Left cardiac atrium (tissue), 4 donors: Measurements from ENCODE around the gene TRPV5. TPM values are rescaled to one million over a fixed set of nuclear protein-coding genes. Genes with fewer than 3 reads are reported as not detected.

ENCODE experiments used
- ATAC-seq, 2 donors: fragments of 200-7000 bp; cut with Tn5 transposase; one replicate each; pipeline ENCODE4 v1.9.1; 2020; ENCODE audit warnings: mild to moderate bottlenecking in 2 of 2, moderate library complexity in 2 of 2
- DNase-seq: peaks from one replicate; pipeline ENCODE4 v3.0.0-alpha.2; 2020
- intact Hi-C, 2 donors: fragments of 100-400 bp; cut with DNase I; formaldehyde crosslinking; loops; one replicate each; pipeline versions ENCODE4 v1.14.1 to v1.15.1; 2022 to 2023
- total RNA-seq, 2 donors: library from RNA; stranded (reverse); fragmentation: NEBNext Ultra II Directional; extraction: Animal tissue kit (Norgen Biotek cat#: 25700); gene quantifications; one replicate each; pipeline ENCODE4 v1.2.1, GENCODE V29; 2021
- donor health status: DM: no; HTN: yes; CAD: no.
- donor health status: DM: no; HTN: yes; CAD: no; lungs with severe emphysema.
- donor health status: DM: yes; HTN: yes; CAD: no.
- donor health status: Dilated cardiomyopathy.

The TRPV5 gene
- total RNA-seq, 2 donors from 2014 or later: not detected

DNA sequence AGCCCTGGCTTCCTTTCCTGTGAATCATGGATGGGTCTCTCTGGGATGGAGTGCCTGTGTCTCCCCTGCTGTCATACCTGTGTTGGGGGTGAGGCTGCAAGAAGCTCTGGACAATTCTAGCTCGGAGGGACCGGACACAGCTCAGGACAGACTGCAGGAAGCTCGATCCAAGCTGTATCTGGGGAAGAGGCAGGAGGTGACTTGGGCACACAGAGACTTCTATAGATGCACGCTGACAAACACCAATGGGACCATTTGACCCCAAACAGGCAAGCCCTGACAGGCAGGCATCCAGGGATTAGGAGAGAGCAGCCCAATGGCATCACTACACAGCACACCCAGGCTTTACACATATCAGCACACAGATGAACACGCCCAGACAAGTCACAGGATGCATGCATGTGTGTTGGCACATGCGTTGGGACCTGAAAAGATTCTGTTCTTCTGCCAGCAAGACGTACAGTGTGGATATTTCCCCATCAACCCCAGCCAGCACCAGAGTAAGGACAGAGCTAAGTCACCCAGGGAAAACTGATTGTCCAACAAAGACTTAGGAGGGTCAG, 10.2 kb upstream of the TRPV5 start:
- intact Hi-C loops: no loop called here
- ATAC-seq: no peak
- DNase-seq: no peak

DNA sequence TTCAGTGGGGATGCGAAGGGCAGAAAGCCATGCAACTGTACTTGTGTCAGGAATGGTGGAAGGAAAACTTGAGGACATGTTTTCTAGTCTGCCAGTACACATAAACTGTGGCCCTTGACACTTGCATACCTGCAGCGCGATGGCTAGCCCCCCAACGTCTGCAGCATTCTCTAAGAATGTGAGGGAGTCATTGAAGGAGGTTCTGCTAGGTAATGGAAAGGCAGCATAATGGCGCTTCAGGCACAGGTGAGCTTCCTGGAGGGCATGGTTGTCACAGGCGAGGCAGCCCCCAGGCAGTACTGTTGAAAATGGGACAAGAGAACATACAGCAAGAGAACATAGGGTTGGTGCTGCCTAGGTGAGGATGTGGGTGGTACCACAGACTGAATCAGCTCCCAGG, 9.2 kb upstream of the TRPV5 start:
- ATAC-seq (no peak), DNase-seq (no peak)
- intact Hi-C loops: no loop called here

DNA sequence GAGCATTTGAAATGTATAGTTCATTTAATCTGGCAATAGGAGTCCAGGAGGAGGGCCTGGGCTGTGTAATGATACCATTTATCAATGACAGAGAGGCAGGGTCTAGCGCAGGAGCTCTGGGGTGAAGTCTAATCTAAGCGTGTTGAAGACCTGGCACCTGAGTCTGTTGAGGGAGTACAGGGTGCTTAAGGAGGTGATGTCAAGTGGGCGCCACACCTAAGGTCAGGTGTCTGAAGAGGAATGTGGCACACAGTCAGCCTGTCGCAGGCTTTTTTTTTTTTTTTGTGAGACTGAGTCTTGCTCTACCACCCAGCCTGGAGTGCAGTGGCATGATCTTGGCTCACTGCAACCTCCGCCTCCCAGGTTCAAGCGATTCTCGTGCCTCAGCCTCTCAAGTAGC, 8.0 kb upstream of the TRPV5 start:
- intact Hi-C loops: no loop called here
- DNase-seq: no peak

DNA sequence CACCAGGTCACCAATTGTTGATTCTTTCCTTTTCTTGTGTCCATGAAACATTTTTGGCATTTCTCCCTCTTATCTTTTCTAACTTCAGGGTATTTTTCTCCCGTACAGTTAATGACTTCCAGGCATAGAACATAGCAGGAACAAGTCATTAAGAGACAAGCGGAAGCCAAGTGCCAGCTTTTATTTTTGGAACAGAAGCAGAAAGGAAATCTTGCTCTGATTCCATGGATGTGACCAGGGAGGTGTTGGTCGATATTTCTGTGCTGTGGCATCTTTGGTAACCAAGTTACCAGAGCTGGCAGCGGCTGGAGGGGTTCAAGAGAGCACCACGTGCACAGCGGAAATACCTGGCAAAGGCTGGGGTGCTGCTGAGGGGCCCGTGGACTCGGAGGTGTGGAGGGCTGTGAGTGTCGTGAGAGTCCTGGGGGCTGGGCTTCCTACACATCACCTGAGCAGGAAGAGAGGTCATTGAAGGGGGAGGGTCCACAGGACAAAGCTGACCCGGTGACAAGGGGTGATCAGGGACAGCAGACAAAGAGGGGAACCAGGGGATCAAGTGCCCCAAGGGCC, 7.5 kb upstream of the TRPV5 start:
- intact Hi-C loops: no loop called here
- ATAC-seq (no peak), DNase-seq (no peak)

More for the DNA sequence above, 8.0 kb upstream of the TRPV5 start:
- no peak for ATAC-seq

DNA sequence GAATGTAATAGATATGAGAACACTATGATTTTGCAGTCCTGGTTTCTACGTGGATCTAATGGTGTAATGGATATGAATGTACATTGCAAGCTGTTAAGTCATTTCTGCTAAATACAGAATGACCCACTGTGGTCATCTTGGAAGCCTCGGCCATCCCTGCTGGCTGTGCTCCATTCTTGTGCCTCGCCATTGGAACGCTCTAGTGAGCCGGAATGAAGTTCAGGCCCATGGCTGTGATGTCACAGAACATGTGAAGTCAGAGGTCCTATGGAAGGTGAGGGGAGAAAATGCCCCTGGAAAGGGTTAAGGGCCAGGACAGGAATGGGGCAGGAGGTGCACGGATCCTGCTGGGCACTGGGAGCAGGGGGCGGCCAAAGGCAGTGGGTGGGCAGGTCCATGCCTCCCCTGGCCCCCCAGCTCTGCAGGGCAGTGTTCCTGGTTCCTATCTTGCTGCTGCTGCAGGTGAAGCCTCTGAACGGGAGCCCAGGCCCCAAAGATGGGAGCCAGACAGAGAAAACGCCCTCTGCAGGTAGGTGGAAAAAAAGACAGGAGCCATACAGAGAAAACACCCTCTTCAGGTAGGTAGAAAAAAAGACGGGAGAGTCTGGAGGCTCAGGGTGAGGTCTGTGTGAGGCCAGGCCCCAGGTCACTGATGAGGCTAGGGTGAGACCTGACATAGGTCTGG, 5.8 kb upstream of the TRPV5 start, which contains the start of gene LLCFC1:
Gene LLCFC1 (plus strand): TSS at position 259 of the 685 bp plus-strand sequence. CDS start 138 bp downstream, at position 397.
- intact Hi-C loops: no loop called here
- no peak for ATAC-seq
- DNase-seq: no peak

DNA sequence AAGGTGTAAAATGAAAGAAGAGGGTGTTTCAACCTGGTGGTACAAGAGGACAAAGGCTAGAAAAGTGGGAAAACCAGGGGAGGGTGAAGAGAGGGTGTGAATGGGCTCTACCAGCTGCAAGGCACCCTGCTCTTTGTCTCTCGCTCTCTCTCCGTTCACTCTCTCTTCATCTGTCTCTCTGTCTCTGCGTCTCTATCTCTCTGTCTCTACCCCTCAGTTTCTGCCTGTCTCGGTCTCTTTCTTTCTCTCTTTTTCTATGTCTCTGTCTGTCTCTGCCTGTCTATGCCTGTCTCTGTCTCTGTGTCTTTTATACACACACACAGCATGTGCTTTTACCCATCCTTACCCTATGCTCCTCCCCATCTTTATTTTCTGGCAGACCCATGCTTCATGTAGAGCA, 5.1 kb upstream of the TRPV5 start:
- DNase-seq (no peak), ATAC-seq (no peak)
- intact Hi-C loops: no loop called here

DNA sequence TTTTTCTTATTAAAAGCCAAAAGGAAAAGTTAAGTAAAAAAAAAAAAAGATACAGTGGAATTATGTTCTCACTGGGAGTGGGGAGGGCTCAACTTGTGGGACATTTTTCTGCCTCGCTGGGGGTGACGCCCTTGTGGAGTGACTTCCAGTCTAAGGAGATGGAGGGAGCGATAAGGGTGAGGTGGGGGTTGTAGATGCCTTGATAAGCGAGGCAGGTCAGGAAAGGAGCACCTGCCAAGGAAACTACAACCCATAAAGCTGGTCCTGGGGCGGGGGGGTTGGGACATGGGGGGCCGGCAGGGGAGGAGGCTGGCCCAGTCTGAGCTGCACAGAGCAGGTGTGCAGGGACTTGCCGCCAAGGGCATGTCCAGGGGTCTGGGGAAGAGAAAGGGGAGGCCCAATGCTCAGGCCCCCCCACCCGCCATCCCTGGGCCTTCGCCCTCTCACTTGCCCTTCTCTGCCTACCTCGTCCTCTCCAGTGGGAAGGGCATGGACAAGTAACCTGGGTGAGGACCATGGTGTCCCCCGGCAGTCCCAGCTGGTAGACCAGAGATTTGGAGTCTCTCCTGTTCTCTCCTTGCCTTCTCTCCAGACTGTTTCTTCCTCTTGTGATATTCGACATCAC, 2.5 kb upstream of the TRPV5 start:
- DNase-seq (no peak), ATAC-seq (no peak)
- intact Hi-C loops: no loop called here

DNA sequence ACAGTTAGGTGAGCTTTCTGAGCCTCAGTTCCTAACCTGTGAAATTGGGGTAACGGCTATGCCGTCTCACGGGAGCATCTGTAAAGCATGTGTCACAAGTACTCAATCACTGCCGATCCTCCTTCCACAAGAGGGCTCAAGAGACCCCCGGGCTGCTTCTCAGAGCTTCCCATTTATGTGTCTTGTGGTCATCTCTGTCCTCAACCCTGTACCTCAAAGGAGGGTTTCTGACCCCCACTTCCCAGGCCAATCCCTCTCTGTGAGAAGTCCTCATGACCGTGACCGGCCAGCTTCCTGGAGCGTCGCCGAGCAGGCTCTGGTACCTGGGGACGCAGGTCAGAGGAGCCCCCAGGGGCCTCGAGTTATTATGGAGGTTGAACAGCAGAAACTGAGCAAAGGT, 510 bp upstream of the TRPV5 start:
- DNase-seq (no peak), ATAC-seq (no peak)
- intact Hi-C loops: no loop called here

DNA sequence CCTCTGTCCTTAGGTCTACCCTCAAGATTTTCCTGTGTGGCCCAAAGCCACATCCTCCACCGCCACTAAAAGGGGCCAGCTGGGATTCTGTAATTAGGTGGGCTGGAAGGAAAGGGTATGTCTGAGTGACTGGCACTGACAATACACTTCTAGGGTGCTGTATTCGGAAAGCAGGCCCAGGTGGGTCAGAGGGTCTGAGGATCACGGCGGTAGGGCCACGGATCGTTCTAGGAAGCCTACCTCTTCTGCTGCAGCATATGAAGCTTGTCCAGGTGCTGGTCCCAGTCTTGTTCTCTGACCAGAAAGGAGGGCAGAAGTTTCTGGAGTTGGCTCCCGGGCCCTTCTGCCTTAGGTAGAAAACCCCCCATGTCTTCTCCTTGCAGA, 462 bp downstream of the TRPV5 start:
- intact Hi-C loops: no loop called here
- ATAC-seq: no peak
- DNase-seq: no peak

DNA sequence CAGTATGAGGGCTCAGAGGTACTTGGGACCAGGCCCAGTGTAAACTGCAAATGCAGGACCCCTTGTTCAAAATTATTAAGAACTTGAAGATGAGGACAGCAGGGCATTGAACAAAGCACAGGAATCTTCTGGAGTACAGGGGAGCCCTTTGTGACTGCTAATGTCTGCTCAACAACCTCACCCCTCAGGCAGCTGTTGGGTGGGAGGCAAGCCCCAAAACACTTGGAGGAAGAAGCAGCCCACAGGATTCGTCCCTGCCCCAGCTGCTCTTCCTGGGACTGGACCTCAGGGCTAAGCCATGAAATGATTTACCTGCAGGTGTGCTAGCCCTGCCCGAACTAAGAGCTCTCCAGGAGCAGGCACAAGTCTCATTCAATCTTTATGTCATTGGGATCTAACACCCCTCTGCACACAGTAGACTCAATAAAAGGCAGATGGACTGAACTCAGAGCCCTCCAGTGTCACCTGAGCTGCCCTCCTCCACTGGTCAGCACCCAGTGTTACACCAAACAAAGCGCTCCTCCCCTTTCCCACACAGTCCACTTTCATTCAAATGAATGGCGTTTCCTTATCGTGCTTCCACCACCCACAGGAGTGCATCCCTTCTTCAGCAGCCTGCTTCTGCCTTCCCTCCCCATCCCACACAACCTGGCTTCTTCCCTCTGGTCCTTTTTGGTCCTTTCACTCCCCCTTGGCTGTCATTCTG, 1.0 kb downstream of the TRPV5 start:
- intact Hi-C loops: no loop called here
- ATAC-seq (no peak), DNase-seq (no peak)

DNA sequence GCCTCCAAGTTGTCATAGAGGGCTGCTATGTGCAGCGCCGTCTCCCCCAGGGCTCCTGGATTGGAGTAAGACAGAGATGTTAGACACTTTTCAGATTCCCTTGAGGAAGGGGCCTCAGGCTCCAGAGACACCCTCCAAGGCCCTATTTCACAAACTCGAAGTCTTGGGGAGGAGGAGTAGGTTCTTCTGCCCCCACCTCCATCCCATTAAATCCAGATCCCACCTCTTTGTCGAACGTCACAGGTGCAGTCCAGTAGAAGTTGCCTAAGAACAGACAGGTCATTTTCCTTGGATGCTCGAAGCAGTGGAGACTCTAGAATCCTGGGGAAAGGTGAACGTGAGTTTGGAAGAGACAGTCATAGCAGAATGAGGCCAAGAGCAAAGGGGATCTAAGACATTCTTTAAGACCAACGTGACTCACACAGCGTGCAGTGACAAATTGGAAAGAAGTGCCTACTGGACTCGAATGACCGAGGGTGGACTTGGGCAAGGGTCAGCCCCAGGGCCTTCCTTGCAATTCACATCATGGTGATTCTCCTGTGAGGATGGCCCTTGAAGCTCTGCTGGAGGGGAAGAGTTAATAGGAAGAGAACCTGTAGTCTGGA, 3.3 kb downstream of the TRPV5 start:
- DNase-seq: no peak
- intact Hi-C loops: no loop called here
- ATAC-seq: no peak

DNA sequence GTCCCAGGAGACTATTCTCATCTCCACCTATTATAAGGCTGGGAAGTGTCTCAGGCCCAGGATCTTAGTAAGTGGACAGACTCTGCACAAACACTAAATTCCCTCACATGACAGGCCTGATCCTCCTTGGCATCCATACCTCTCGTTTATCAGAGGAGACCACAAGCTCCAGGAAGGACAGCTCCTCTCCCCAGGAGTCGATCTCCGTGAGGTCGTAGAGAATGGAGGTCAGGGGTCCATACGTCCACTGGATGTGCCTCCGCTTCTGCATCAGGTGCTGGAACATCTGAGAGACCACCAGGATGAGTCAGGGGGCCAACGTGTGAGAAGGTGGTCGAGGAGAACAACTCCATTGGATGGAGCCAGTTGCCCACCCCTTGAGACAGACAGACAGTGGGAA, 5.6 kb downstream of the TRPV5 start:
- intact Hi-C loops: no loop called here
- ATAC-seq (no peak), DNase-seq (no peak)

DNA sequence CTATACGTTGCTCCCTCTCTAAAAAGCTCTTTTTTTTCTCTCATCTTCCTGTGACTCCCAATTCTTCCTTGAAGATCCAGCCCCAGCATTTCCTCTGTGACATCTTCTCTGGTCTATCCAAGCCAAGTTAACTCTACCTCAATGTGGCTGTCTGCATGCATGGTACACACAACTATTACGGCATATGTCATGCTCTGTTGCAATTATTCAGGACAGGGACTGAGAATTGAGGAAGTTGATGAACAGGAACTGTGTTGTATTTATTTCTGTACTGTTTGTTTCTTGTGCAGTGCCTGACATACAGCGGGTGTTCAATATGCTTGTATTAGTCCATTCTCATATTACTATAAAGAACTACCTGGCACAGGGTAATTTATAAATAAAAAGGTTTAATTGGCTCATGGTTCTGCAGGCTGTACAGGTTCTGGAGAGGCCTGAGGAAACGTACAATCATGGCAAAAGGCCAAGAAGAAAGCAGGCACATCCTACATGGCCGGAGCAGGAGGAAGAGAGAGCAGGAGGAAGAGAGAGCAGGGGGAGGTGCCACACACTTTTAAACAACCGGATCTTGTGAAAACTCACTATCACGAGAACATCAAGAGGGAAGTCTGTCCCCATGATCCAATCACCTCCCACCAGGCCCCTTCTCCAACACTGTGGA, 6.3 kb downstream of the TRPV5 start:
- ATAC-seq (peak; percentile 44 to 75), DNase-seq (no peak)
- intact Hi-C loops: no loop called here

DNA sequence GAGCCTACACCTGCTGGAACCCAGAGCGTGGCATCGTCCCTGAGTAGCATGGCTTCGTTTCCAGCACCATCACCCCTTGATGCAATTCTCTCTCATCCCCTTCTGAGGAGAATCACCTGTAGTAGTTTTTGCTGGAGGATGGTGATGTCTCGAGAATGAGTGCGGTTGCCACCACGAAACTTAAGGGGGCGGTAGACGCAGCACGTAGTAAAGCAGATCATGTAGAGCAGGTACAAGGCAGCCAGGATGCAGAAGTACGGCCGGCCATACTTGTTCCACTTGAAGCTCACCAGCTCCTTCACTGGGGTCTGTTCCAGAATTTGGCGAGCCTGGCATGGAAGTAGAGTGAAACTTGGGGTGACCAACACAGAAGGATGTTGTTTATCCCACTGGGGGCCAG, 8.1 kb downstream of the TRPV5 start:
- intact Hi-C loops: no loop called here
- ATAC-seq (no peak), DNase-seq (no peak)

DNA sequence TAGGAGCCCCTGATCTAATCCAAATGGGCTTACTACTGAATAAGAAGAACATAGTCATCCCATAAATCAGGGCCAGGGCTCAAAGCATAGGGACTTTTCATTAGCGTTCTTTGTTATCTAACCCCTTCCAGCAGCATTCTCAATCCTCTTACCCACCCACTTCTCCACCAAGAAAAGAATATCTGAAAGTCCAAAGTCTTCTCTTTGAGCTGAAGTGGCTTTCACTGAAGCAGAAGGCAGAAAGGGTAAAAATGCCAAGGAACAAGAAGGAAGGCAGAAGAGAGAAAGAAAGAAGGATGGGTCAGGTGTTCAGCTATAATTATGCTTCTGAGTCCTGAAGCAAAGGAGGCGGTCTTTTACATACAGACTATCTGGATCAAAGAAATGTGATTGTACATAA, 10.2 kb downstream of the TRPV5 start:
- DNase-seq: no peak
- ATAC-seq: no peak
- intact Hi-C loops: no loop called here

DNA sequence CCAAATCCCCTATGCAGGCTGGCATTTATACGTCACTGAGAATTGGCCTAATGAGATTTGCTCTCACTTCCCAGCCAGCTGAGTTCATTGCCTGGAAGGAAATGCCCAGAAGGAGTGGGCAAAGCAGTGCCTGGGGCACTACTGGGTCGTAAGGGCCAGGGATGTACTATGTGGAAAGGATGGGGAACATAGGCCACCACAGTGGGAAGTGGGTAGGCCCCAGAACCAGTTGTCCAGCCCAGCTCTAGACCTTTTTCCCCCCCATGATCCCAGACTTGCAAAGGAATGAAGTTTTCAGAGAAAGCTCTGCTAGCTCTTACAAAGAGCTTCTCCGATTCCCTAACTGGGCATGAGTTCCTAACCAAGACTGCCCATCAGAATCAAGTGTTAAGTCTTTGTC, 13.9 kb downstream of the TRPV5 start:
- DNase-seq: no peak
- intact Hi-C loops: no loop called here
- ATAC-seq: no peak

DNA sequence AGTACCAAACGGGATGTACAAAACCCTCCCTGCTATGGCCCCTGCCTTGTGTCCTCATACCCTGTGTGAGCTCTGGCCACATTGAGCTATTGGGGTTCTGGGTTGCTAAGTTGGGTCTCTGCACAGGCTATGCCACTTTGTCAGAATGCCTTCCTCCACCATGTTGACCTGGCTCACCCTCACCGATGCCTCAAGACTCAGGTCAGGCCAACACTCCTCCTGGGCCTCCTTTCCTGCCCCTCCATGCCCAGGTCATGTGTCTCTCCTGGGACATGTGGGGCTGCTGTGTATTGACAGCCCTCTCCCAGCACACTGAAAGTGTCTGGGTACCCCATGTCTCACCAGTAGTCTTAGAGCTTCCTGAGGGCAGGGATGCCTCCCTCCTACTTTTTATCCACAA, 14.6 kb downstream of the TRPV5 start:
- intact Hi-C loops: no loop called here
- ATAC-seq: no peak
- no peak for DNase-seq

DNA sequence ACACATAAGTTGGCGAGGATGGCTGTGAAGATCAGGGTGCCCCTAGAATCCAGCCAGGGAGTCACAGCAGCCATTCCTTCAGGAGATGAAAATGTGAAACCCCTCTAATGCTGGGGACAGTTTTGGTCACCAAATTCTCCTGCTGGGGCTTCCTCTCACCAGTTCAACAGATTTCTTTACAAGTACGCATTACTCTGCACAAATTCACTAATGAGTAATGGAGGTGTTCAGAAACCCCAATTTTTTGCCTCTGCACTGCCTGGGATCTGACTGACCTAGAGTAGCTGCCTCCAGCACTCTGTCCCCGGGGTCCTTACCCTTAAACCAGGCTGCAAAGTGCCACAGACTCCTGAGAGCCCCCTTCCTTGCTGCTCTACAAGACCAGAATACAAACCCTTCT, 16.1 kb downstream of the TRPV5 start:
- DNase-seq: no peak
- intact Hi-C loops: no loop called here
- ATAC-seq: no peak

DNA sequence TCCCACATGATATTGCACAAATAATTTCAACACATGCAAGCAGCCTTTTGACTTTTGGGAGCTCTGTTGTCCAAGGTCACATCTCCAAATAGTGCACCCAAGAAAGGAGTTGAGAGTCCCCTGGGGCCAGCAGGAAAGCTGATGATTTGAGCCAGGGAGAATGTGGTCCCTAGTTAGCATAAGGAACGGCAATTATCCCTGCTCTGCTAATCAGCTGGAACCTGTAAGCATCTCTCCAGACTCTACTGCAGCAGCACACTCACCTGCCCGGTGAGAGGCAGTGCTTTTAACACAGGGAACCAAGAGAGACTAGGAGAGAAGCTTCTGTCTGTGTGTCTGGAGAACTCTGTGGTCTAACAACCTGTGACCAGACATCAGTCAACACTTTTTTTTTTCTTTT, 17.0 kb downstream of the TRPV5 start:
- intact Hi-C loops: no loop called here
- no peak for DNase-seq
- no peak for ATAC-seq
